Vagina (tissue), 2 donors: ENCODE results near the gene SLC44A3. TPM values are rescaled to one million over a fixed set of nuclear protein-coding genes. Genes with fewer than 3 reads are reported as not detected.
"Not testable (repeated sequence)": the region's sequence is repeated elsewhere in the genome, so short reads cannot be mapped to it uniquely, and the experiment has no call there.

Experiments used
- DNase-seq, 2 donors: peaks; one replicate each; pipeline ENCODE4 v3.0.0-alpha.2; 2017; ENCODE audit errors: extremely low spot score in 2 of 2
- H3K27ac ChIP-seq: fragments of 200-600 bp; sonication (generic); one replicate; pipeline ENCODE4 v1.5.1; 2019
- H3K27me3 ChIP-seq: fragments of 200-600 bp; sonication (generic); one replicate; pipeline ENCODE4 v1.5.1; 2019
- H3K36me3 ChIP-seq, 2 donors: fragments of 200-600 bp; sonication (generic); one replicate each; pipeline ENCODE4 v1.5.1; 2017 to 2019
- H3K4me1 ChIP-seq: fragments of 200-600 bp; sonication (generic); one replicate; pipeline ENCODE4 v1.5.1; 2019
- H3K4me3 ChIP-seq, 2 donors: fragments of 200-600 bp; sonication (generic); 1 replicate in 1 of 2; 2 replicates in 1 of 2; pipeline ENCODE4 v1.5.1; 2016 to 2019
- H3K9me3 ChIP-seq: fragments of 200-600 bp; sonication (generic); one replicate; pipeline ENCODE4 v1.5.1; 2019
- POLR2A ChIP-seq, 2 donors: fragments of 450-650 bp; IDR thresholded peaks; one replicate each; pipeline ENCODE4 v1.6.1; 2017; ENCODE audit warnings: antibody characterized with exemption in 2 of 2, mild to moderate bottlenecking in 2 of 2, moderate library complexity in 2 of 2
- POLR2AphosphoS5 ChIP-seq, 2 donors: sonication (generic); formaldehyde crosslinking; IDR thresholded peaks; one replicate each; pipeline ENCODE4 v1.9.0; 2017; ENCODE audit warnings: antibody characterized with exemption in 2 of 2, mild to moderate bottlenecking in 2 of 2, low read depth in 1 of 2; ENCODE audit not compliant: insufficient read depth in 1 of 2
- intact Hi-C: fragments of 100-400 bp; cut with DNase I; formaldehyde crosslinking; loops from one replicate; pipeline ENCODE4 v1.15.1; 2023
- total RNA-seq: library from RNA; depleted of rRNA; stranded (reverse); fragments of >200 nt; gene quantifications from one replicate; pipeline ENCODE4 v1.2.3, GENCODE V29; 2016
- TF ChIP-seq, protein P1 (sequence below), 3 experiments: fragments of 450-650 bp in 2 of 3; fragments of 200-600 bp in 1 of 3; sonication (generic) in 1 of 3; IDR thresholded peaks; one replicate each; pipeline ENCODE4 v1.5.1; 2017 to 2019; ENCODE audit warnings: antibody characterized with exemption in 3 of 3, mild to moderate bottlenecking in 2 of 3, moderate library complexity in 2 of 3

SLC44A3 gene
- total RNA-seq, 1 donor from 2014 or later = 6.6 TPM

DNA sequence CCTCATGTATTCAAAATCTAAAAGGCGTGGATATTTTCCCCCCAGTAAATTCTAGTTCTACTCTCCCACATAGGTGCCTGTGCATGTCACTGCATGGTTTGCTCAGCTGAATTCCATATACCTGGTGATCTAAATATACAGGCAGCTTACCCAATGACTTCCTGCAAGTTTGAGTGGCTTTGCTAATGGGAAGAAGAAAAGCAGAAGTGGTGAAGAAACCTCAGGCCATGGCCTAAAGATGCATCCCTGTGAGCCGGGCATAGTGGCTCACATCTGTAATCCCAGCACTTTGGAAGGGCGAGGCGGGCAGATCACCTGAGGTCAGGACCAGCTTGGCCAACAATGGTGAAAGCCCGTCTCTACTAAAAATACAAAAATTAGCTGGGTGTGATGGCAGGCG is 11.5 kb downstream of the SLC44A3 start:
- Histone ChIP-seq H3K4me1 (no peaks in the 10 kb centered on the region), H3K36me3 (no peaks in the 10 kb centered on the region), H3K9me3 (no peaks in the 10 kb centered on the region), H3K27ac (no peak overlapping the region), H3K27me3 (no peaks in the 10 kb centered on the region), H3K4me3 (no peak overlapping the region)
- TF ChIP-seq POLR2AphosphoS5 (IDR thresholded peaks at IDR 0.05; ENCODE audit: insufficient read depth in 1 of 2, low read depth in 1 of 2) (no peak), POLR2A (IDR thresholded peaks at IDR 0.05) (no peak)
- TF ChIP-seq, protein P1, sequence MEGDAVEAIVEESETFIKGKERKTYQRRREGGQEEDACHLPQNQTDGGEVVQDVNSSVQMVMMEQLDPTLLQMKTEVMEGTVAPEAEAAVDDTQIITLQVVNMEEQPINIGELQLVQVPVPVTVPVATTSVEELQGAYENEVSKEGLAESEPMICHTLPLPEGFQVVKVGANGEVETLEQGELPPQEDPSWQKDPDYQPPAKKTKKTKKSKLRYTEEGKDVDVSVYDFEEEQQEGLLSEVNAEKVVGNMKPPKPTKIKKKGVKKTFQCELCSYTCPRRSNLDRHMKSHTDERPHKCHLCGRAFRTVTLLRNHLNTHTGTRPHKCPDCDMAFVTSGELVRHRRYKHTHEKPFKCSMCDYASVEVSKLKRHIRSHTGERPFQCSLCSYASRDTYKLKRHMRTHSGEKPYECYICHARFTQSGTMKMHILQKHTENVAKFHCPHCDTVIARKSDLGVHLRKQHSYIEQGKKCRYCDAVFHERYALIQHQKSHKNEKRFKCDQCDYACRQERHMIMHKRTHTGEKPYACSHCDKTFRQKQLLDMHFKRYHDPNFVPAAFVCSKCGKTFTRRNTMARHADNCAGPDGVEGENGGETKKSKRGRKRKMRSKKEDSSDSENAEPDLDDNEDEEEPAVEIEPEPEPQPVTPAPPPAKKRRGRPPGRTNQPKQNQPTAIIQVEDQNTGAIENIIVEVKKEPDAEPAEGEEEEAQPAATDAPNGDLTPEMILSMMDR (IDR thresholded peaks at IDR 0.05) = no peak
- intact Hi-C loops = no loop called here
- no peak for DNase-seq

DNA sequence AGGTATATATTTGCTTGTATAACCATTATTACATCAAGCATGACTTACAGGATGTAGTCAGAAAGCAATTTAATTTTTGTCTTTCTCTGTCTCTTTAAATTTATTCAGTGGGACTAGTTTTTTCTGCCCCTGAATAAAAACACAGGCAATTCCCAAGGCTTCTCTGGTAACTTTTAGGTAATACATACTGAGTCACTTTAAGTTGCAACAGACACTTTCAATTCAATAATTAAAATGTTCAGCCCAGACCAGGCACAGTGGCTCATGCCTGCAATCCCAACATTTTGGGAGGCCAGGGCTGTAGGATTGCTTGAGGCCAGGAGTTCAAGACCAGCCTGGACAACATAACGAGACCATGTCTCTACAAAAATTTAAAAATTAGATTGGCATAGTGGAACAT is 12.3 kb downstream of the SLC44A3 start:
- Histone ChIP-seq H3K36me3 (no peaks in the 10 kb centered on the region), H3K4me1 (no peaks in the 10 kb centered on the region)
- intact Hi-C loops = no loop called here

DNA sequence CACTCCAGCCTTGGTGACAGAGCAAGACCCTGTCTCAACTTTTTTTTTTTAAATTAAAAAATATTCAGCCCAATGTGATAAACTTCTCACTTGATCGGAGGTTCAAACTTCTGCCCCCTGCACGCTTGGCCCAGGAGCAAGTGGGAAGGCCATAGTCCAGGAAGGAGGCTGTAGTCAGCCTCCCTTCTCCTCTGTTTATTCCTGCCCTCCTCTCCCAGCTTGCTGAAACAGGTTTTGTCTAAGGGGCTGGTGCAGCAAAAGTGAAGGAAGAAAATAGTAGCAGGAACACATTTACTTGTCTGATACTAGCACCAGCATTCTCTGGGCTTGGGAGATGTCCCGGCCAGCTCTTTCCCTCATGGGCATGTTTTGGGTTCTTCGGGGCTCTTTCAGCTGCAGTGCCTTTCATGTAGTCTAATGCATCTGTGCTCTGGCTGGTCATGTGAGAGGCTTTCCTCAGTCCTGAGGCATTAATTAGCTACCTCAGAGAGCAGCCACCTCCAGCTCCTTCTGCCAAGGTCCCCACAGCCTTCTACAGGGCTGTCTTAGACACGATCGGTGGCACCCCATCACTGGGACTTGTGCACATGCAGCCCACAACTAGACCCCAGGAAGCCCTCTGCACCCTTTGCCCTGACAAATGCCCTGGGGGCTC is 12.9 kb downstream of the SLC44A3 start:
- H3K4me3 ChIP-seq = no peak overlapping the region
- no peaks in the 10 kb centered on the region for H3K27me3 ChIP-seq
- H3K36me3 ChIP-seq = no peaks in the 10 kb centered on the region
- TF ChIP-seq, protein P1 (IDR thresholded peaks at IDR 0.05) = no peak
- no peaks in the 10 kb centered on the region for H3K9me3 ChIP-seq
- no peaks in the 10 kb centered on the region for H3K4me1 ChIP-seq
- DNase-seq = no peak
- no peak overlapping the region for H3K27ac ChIP-seq
- intact Hi-C loops = no loop called here

More for the DNA sequence above, 12.3 kb downstream of the SLC44A3 start:
- no peak for DNase-seq
- no peak overlapping the region for H3K4me3 ChIP-seq
- H3K27me3 ChIP-seq = no peaks in the 10 kb centered on the region
- TF ChIP-seq, protein P1 (IDR thresholded peaks at IDR 0.05) = no peak
- TF ChIP-seq POLR2AphosphoS5 (IDR thresholded peaks at IDR 0.05; ENCODE audit: insufficient read depth in 1 of 2, low read depth in 1 of 2) (no peak), POLR2A (IDR thresholded peaks at IDR 0.05) (no peak)
- H3K27ac ChIP-seq = no peak overlapping the region
- no peaks in the 10 kb centered on the region for H3K9me3 ChIP-seq

DNA sequence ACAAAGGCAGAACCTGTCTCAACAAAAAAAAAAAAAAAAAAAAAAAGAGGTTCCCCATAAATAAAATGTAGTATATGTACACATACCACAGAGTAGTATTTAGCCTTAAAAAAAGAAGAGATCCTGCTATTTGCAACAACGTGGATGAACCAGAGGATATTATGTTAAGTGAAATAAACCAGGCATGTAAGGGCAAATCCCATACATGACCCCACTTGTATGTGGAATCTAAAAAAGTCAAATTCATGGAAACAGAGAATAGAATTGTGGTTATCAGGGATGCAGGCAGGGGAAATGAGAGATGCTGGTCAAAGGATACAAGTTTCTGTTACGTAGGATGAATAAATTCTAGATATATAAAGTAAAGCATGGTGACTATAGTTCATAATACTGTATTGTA is 16.7 kb downstream of the SLC44A3 start:
- Histone ChIP-seq H3K9me3 (no peaks in the 10 kb centered on the region), H3K27me3 (no peaks in the 10 kb centered on the region), H3K4me1 (no peaks in the 10 kb centered on the region), H3K36me3 (no peaks in the 10 kb centered on the region), H3K27ac (no peak overlapping the region), H3K4me3 (no peak overlapping the region)
- intact Hi-C loops = no loop called here
- DNase-seq = no peak
- TF ChIP-seq, protein P1 (IDR thresholded peaks at IDR 0.05) = no peak
- TF ChIP-seq POLR2AphosphoS5 (IDR thresholded peaks at IDR 0.05; ENCODE audit: insufficient read depth in 1 of 2, low read depth in 1 of 2) = no peak

DNA sequence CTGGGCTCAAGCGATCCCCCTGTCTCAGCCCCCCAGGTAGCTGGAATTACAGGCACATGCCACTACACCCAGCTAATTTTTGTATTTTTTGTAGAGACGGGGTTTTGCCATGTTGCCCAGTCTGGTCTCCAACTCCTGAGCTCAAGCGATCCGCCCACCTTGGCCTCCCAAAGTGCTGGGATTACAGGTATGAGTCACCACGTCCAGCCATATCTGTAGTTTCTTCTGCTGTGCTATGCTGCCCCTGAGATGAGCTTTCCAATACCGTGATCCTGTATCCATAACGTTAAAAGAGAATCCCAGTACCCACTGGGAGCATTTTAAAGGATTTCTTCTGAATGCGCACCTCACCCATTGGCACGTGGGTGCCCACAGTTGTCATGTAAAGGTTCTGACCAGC is 20.2 kb downstream of the SLC44A3 start:
- DNase-seq, H3K9me3 ChIP-seq, H3K27me3 ChIP-seq, H3K4me3 ChIP-seq, H3K27ac ChIP-seq, intact Hi-C loops, H3K4me1 ChIP-seq, H3K36me3 ChIP-seq: not testable (repeated sequence)
